Sigmoid colon (tissue), 4 donors: ENCODE results near the gene MTA3.

Experiments
- CTCF ChIP-seq, 4 experiments: fragments of 450-650 bp in 3 of 4; fragments of 200-600 bp in 1 of 4; IDR thresholded peaks; one replicate each; pipeline ENCODE4 v1.5.1; 2016 to 2019; ENCODE audit warnings: antibody characterized with exemption in 4 of 4, mild to moderate bottlenecking in 3 of 4, moderate library complexity in 2 of 4
- EP300 ChIP-seq, 4 donors: sonication (generic); formaldehyde crosslinking; IDR thresholded peaks; one replicate each; pipeline ENCODE4 v1.6.1; 2017; ENCODE audit warnings: antibody characterized with exemption in 4 of 4
- POLR2A ChIP-seq, 2 donors: fragments of 450-650 bp; IDR thresholded peaks; one replicate each; pipeline ENCODE4 v1.6.1; 2016; ENCODE audit warnings: antibody characterized with exemption in 2 of 2, mild to moderate bottlenecking in 2 of 2, moderate library complexity in 2 of 2
- POLR2AphosphoS5 ChIP-seq, 4 donors: sonication (generic); formaldehyde crosslinking; IDR thresholded peaks; one replicate each; pipeline ENCODE4 v1.6.1; 2017; ENCODE audit warnings: antibody characterized with exemption in 4 of 4

DNA sequence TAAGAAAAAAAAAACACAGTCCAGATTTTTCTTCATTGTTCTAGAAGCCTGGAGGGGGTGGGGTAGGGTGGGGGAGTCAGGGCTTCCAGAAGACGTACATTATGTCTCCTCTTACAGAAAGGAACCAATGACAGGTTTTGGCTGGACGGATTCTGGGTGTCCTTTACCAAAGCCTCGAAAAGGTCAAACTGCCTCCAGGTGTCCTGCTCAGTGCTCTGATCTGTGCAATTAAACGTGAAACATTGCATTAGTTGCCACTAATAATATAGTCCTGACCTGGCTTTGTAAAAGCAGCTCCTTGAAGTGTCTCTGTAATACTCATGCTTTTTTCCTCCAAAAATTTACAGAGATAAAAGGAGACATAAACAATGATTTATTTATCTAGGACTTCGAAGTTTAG, 11.1 kb upstream of the MTA3 start:
- no peak for TF ChIP-seq EP300 (IDR thresholded peaks at IDR 0.05)
- no peak for TF ChIP-seq CTCF (IDR thresholded peaks at IDR 0.05)
- no peak for TF ChIP-seq POLR2A (IDR thresholded peaks at IDR 0.05)
- no peak for TF ChIP-seq POLR2AphosphoS5 (IDR thresholded peaks at IDR 0.05)
